Ovary (tissue), 3 donors: ENCODE data around the gene PIRT.

Experiments
- CTCF ChIP-seq, 3 donors: fragments of 450-650 bp in 2 of 3; fragments of 200-600 bp in 1 of 3; IDR thresholded peaks; one replicate each; pipeline versions ENCODE4 v1.5.1 to v1.8.0; 2016 to 2022; ENCODE audit warnings: antibody characterized with exemption in 3 of 3, mild to moderate bottlenecking in 1 of 3
- EP300 ChIP-seq: sonication (generic); formaldehyde crosslinking; IDR thresholded peaks from one replicate; pipeline ENCODE4 v1.6.1; 2017; ENCODE audit warnings: antibody characterized with exemption
- POLR2A ChIP-seq: fragments of 450-650 bp; IDR thresholded peaks from one replicate; pipeline ENCODE4 v1.6.1; 2017; ENCODE audit warnings: antibody characterized with exemption, mild to moderate bottlenecking, moderate library complexity
- donor health status: DM: no; HTN: no; CAD: no.

- TF ChIP-seq CTCF (IDR thresholded peaks at IDR 0.05) (no peak), POLR2A (no peak), EP300 (no peak)
Measured at GRCh38 chr17:10807704-10808128, 30.2 kb downstream of the PIRT start.
